Sigmoid colon (tissue), 4 donors: ENCODE measurements around the gene PTGR3.

Experiments used
- CTCF ChIP-seq, 4 experiments: fragments of 450-650 bp in 3 of 4; fragments of 200-600 bp in 1 of 4; IDR thresholded peaks; one replicate each; pipeline ENCODE4 v1.5.1; 2016 to 2019; ENCODE audit warnings: antibody characterized with exemption in 4 of 4, mild to moderate bottlenecking in 3 of 4, moderate library complexity in 2 of 4
- EP300 ChIP-seq, 4 donors: sonication (generic); formaldehyde crosslinking; IDR thresholded peaks; one replicate each; pipeline ENCODE4 v1.6.1; 2017; ENCODE audit warnings: antibody characterized with exemption in 4 of 4

GRCh38 chr18:75241705-75242104 is 32.8 kb upstream of the PTGR3 start:
- TF ChIP-seq CTCF (IDR thresholded peaks at IDR 0.05) (no peak), EP300 (IDR thresholded peaks at IDR 0.05) (no peak)
